HG02610 (cell line): Measurements from ENCODE around the gene PANK2.
A peak's percentile ranks its signal among the peaks of the same experiment; 100 is the strongest.

ENCODE experiments used
- ATAC-seq: cut with Tn5 transposase; IDR thresholded peaks from one replicate; pipeline ENCODE4 v1.9.1; 2021; ENCODE audit warnings: mild to moderate bottlenecking, moderate library complexity; ENCODE audit not compliant: unreplicated experiment

The PANK2 gene

GRCh38 chr20:3900187-3900604 lies 11.0 kb downstream of the PANK2 start:
- no peak for ATAC-seq

GRCh38 chr20:3901028-3901705 lies 12.0 kb downstream of the PANK2 start:
- no peak for ATAC-seq

GRCh38 chr20:3901706-3902440 lies 12.7 kb downstream of the PANK2 start:
- no peak for ATAC-seq

- no peak for ATAC-seq
Measured at GRCh38 chr20:3902446-3902845, 13.3 kb downstream of the PANK2 start.

- ATAC-seq, result no peak
Measured at GRCh38 chr20:3904224-3904623, 15.0 kb downstream of the PANK2 start.

GRCh38 chr20:3904857-3905256 lies 15.7 kb downstream of the PANK2 start:
- ATAC-seq, result no peak

- ATAC-seq, result peak; percentile 86
Measured at GRCh38 chr20:3906744-3907721, 17.8 kb downstream of the PANK2 start.

- ATAC-seq, result no peak
Measured at GRCh38 chr20:3908667-3909066, 19.5 kb downstream of the PANK2 start.

GRCh38 chr20:3909952-3910366 lies 20.8 kb downstream of the PANK2 start:
- ATAC-seq, result no peak

GRCh38 chr20:3910853-3911252 lies 21.7 kb downstream of the PANK2 start:
- ATAC-seq, result no peak

GRCh38 chr20:3911956-3912355 lies 22.8 kb downstream of the PANK2 start:
- ATAC-seq, result no peak

- no peak for ATAC-seq
Measured at GRCh38 chr20:3914446-3914845, 25.3 kb downstream of the PANK2 start.

- ATAC-seq, result no peak
Measured at GRCh38 chr20:3915691-3916090, 26.5 kb downstream of the PANK2 start.

GRCh38 chr20:3916364-3916763 lies 27.2 kb downstream of the PANK2 start:
- ATAC-seq, result no peak

GRCh38 chr20:3919352-3919751 lies 30.2 kb downstream of the PANK2 start:
- no peak for ATAC-seq

GRCh38 chr20:3922223-3922982 lies 33.2 kb downstream of the PANK2 start:
- ATAC-seq, result no peak

GRCh38 chr20:3922983-3923339 lies 33.8 kb downstream of the PANK2 start:
- ATAC-seq, result no peak

- no peak for ATAC-seq
Measured at GRCh38 chr20:3923818-3924217, 34.6 kb downstream of the PANK2 start.

- no peak for ATAC-seq
Measured at GRCh38 chr20:3924304-3925112, 35.3 kb downstream of the PANK2 start.
